Left lung (tissue), 10 donors: ENCODE measurements around the gene WWTR1. TPM values are rescaled to one million over a fixed set of nuclear protein-coding genes. Genes with fewer than 3 reads are reported as not detected.

Source experiments
- ATAC-seq: fragments of 200-7000 bp; cut with Tn5 transposase; one replicate; pipeline ENCODE4 v1.9.1; 2020; ENCODE audit warnings: moderate library complexity
- DNase-seq, 4 donors: peaks; one replicate each; pipeline ENCODE4 v3.0.0-alpha.2; 2013 to 2020
- H3K27ac ChIP-seq, 2 donors: fragments of 200-600 bp; sonication (generic) in 1 of 2; one replicate each; pipeline versions ENCODE4 v1.5.0 to v1.8.0; 2020 to 2021
- H3K27me3 ChIP-seq, 2 donors: fragments of 200-600 bp; sonication (generic) in 1 of 2; one replicate each; pipeline versions ENCODE4 v1.5.0 to v1.8.0; 2020 to 2021
- H3K36me3 ChIP-seq, 2 donors: fragments of 200-600 bp; sonication (generic) in 1 of 2; one replicate each; pipeline versions ENCODE4 v1.5.0 to v1.8.0; 2020 to 2021
- H3K4me1 ChIP-seq, 2 donors: fragments of 200-600 bp; one replicate each; pipeline ENCODE4 v1.8.0; 2021
- H3K4me3 ChIP-seq, 2 donors: fragments of 200-600 bp; sonication (generic) in 1 of 2; one replicate each; pipeline versions ENCODE4 v1.5.0 to v1.8.0; 2020 to 2021; ENCODE audit warnings: mild to moderate bottlenecking in 1 of 2
- H3K9me3 ChIP-seq, 2 donors: fragments of 200-600 bp; sonication (generic) in 1 of 2; one replicate each; pipeline versions ENCODE4 v1.5.0 to v1.8.0; 2020 to 2021
- intact Hi-C, 2 donors: fragments of 100-400 bp; cut with DNase I; formaldehyde crosslinking; loops; one replicate each; pipeline versions ENCODE4 v1.11.2 to v1.14.2; 2022
- polyA plus RNA-seq, 6 donors: library from polyadenylated mRNA; unstranded; fragments of 120-200 nt; gene quantifications; one replicate each; pipeline ENCODE4 v1.2.1, GENCODE V29; 2013; ENCODE audit not compliant: insufficient read length in 6 of 6
- total RNA-seq, 2 donors: library from RNA; stranded (reverse); fragmentation: NEBNext Ultra II Directional; extraction: Animal tissue kit (Norgen Biotek cat#: 25700); gene quantifications; one replicate each; pipeline ENCODE4 v1.2.1, GENCODE V29; 2021
- TF ChIP-seq, protein P1 (sequence below), 2 donors: fragments of 200-600 bp; sonication (generic) in 1 of 2; IDR thresholded peaks; one replicate each; pipeline versions ENCODE4 v1.5.0 to v1.8.0; 2021; ENCODE audit warnings: antibody characterized with exemption in 2 of 2
- donor health status: DM: no; HTN: yes; CAD: no.
- donor health status: DM: no; HTN: no; CAD: no.

The WWTR1 gene
- total and polyA plus RNA-seq, 8 donors, result 74.2 to 124 (median 107) TPM

DNA sequence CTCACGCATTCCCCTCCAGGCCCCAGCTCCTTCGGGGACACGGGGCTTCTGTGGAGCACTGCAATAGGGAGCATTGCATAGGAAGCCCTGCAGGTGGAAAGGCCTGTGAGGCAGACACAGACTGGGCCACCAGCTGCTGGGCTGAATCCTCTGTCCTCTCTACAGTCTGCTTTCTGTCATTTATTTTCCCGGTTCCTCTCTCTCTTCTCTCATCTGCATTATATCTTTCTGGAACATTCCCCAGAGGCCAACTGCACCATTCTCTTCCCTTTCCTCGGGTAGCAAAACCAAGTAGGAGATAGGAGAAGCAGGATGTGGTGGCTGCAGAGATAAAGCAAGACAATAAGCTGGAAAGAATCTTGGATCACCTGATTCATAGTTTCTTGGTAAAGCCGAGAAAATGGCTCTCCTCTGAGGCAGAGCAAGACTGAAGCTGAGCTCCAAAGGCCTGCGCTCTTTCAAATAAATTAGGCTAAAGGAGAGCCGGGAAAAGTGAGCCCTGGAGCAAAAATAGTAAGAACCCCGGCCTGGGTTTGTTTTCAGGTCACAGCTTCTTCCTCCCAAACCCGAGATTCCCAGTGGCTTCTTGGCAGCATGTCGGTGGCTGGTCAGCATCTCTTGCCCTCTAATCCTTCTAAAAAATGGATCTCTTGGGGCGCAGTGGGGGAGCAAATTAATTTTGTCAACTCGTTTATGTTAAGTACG, 178.1 kb downstream of the WWTR1 start:
- peak overlapping the region; percentile 33 to 67 for H3K27ac ChIP-seq
- no peak overlapping the region for H3K4me3 ChIP-seq
- intact Hi-C loops, result loop anchor here in 1 of 2 donors (5.0 to 10.0 kb wide), 2 partner anchors 87 to 125 kb away; no protein-coding TSS in a partner anchor
- TF ChIP-seq, protein P1, sequence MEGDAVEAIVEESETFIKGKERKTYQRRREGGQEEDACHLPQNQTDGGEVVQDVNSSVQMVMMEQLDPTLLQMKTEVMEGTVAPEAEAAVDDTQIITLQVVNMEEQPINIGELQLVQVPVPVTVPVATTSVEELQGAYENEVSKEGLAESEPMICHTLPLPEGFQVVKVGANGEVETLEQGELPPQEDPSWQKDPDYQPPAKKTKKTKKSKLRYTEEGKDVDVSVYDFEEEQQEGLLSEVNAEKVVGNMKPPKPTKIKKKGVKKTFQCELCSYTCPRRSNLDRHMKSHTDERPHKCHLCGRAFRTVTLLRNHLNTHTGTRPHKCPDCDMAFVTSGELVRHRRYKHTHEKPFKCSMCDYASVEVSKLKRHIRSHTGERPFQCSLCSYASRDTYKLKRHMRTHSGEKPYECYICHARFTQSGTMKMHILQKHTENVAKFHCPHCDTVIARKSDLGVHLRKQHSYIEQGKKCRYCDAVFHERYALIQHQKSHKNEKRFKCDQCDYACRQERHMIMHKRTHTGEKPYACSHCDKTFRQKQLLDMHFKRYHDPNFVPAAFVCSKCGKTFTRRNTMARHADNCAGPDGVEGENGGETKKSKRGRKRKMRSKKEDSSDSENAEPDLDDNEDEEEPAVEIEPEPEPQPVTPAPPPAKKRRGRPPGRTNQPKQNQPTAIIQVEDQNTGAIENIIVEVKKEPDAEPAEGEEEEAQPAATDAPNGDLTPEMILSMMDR (IDR thresholded peaks at IDR 0.05), result no peak
- no peaks in the 10 kb centered on the region for H3K27me3 ChIP-seq
- no peak for DNase-seq
- ATAC-seq, result peak; percentile 5
- H3K36me3 ChIP-seq, result no peaks in the 10 kb centered on the region
- peaks cover 0 to 29% of the 10 kb centered on the region in 2 donors for H3K4me1 ChIP-seq
- H3K9me3 ChIP-seq, result no peaks in the 10 kb centered on the region

GRCh38 chr3:149476225-149476624, 181.6 kb downstream of the WWTR1 start:
- Histone ChIP-seq H3K9me3 (no peaks in the 10 kb centered on the region), H3K27me3 (no peaks in the 10 kb centered on the region), H3K27ac (no peak overlapping the region), H3K36me3 (no peaks in the 10 kb centered on the region), H3K4me1 (peaks cover 17 to 62% of the 10 kb centered on the region in 2 donors), H3K4me3 (no peak overlapping the region)
- intact Hi-C loops, result no loop called here
- ATAC-seq (no peak), DNase-seq (no peak)
- TF ChIP-seq, protein P1 (IDR thresholded peaks at IDR 0.05), result no peak

DNA sequence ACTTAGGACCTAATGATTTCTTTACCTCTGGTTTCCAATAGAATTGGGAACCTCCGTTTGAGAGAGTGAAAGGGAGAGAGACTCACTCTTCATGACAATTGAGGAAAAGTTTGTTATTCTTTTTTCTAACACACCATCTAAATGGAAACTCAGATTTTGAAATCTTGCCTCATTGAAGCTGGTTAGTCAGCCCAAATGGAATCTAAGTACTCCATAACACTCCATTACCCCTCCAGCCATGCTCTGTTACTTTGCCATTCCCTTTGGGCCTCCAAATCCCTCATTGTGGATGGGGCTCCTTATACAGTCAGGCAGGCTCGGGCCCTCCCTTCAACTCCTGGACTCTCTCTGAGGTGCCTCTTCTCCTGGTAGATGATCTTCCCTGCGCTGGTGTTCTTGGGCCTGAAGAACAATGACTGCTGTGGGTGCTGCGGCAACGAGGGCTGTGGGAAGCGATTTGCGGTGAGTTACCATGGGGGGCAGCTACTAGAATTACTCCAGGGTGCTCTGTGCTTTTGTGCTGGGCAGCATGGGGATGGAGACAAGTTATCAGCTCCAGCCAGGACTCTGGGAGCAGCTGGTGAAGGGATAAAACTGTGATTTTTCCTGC, 182.3 kb downstream of the WWTR1 start:
- H3K36me3 ChIP-seq, result no peaks in the 10 kb centered on the region
- H3K9me3 ChIP-seq, result no peaks in the 10 kb centered on the region
- TF ChIP-seq, protein P1 (IDR thresholded peaks at IDR 0.05), result no peak
- H3K27ac ChIP-seq, result no peak overlapping the region
- ATAC-seq, result no peak
- no peak overlapping the region for H3K4me3 ChIP-seq
- intact Hi-C loops, result no loop called here
- no peak for DNase-seq
- H3K4me1 ChIP-seq, result peaks cover 17 to 55% of the 10 kb centered on the region in 2 donors
- no peaks in the 10 kb centered on the region for H3K27me3 ChIP-seq

DNA sequence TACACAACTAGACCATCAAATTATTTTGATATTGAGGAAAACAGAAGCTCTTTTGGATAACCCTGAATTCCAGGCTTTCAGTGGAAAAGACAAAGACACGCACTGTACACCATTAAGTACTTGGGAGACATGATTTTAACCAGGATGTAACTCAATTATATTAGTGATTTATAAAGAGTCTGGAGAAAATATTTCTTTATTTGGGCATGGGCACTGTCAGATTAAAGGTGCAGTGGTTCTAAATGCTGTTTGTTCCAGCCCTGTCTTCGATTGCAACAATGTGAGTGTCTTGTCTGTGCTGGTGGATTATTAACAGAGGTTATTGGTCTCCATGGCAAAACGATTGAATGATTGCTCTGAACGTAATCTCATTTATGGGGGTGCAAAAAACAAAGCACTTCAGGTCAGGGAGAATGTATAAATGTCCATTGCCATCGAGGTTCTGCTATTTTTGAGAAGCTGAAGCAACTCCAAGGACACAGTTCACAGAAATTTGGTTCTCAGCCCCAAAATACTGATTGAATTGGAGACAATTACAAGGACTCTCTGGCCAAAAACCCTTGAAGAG, 183.5 kb downstream of the WWTR1 start, which contains the start of gene TM4SF4:
Gene TM4SF4, plus strand, starts transcription at position 448 of the 568 bp plus-strand sequence. CDS start 181 bp downstream, outside the sequence.
- TF ChIP-seq, protein P1 (IDR thresholded peaks at IDR 0.05), result no peak
- peaks cover 17 to 43% of the 10 kb centered on the region in 2 donors for H3K4me1 ChIP-seq
- H3K36me3 ChIP-seq, result no peaks in the 10 kb centered on the region
- H3K27me3 ChIP-seq, result no peaks in the 10 kb centered on the region
- H3K4me3 ChIP-seq, result no peak within 1 kb of the TSS
- DNase-seq (no peak), ATAC-seq (no peak)
- H3K27ac ChIP-seq, result peak within 1 kb of the TSS; percentile 46 to 77
- H3K9me3 ChIP-seq, result no peaks in the 10 kb centered on the region
- intact Hi-C loops, result no loop called here
